HG03159 (cell line): ENCODE results near the gene SLC16A8.
"Not testable (repeated sequence)": the region's sequence is repeated elsewhere in the genome, so short reads cannot be mapped to it uniquely, and the experiment has no call there.

Experiments used
- ATAC-seq: cut with Tn5 transposase; IDR thresholded peaks from one replicate; pipeline ENCODE4 v1.9.1; 2021; ENCODE audit warnings: mild to moderate bottlenecking, moderate library complexity; ENCODE audit not compliant: unreplicated experiment

SLC16A8 gene

GRCh38 chr22:38049812-38050619 lies 34.0 kb downstream of the SLC16A8 start:
- no peak for ATAC-seq

- no peak for ATAC-seq
Observed at GRCh38 chr22:38046070-38046748, 37.8 kb downstream of the SLC16A8 start.

- ATAC-seq, result no peak
Observed at GRCh38 chr22:38043151-38044039, 40.6 kb downstream of the SLC16A8 start.

- no peak for ATAC-seq
Observed at GRCh38 chr22:38042488-38042790, 41.5 kb downstream of the SLC16A8 start.

- ATAC-seq, result no peak
Observed at GRCh38 chr22:38041760-38042487, 42.1 kb downstream of the SLC16A8 start.

GRCh38 chr22:38040953-38041759 lies 42.8 kb downstream of the SLC16A8 start:
- no peak for ATAC-seq

- ATAC-seq, result no peak
Observed at GRCh38 chr22:38038890-38039812, 44.8 kb downstream of the SLC16A8 start.

- no peak for ATAC-seq
Observed at GRCh38 chr22:38038426-38038825, 45.6 kb downstream of the SLC16A8 start.

GRCh38 chr22:38037367-38038150 lies 46.4 kb downstream of the SLC16A8 start:
- not testable (repeated sequence) for ATAC-seq

GRCh38 chr22:38036392-38037062 lies 47.5 kb downstream of the SLC16A8 start:
- no peak for ATAC-seq

- ATAC-seq, result no peak
Observed at GRCh38 chr22:38035530-38035885, 48.5 kb downstream of the SLC16A8 start.

- ATAC-seq, result no peak
Observed at GRCh38 chr22:38034884-38035529, 49.0 kb downstream of the SLC16A8 start.

GRCh38 chr22:38034278-38034882 lies 49.6 kb downstream of the SLC16A8 start:
- no peak for ATAC-seq

- no peak for ATAC-seq
Observed at GRCh38 chr22:38033522-38034277, 50.3 kb downstream of the SLC16A8 start.

- ATAC-seq, result no peak
Observed at GRCh38 chr22:38032681-38033521, 51.1 kb downstream of the SLC16A8 start.
